Hematopoietic multipotent progenitor cell treated with erythropoietin and hydrocortisone succinate and interleukin-3 and kit ligand, for 4 days (in vitro differentiated cells): ENCODE results near the gene TECPR1.
A peak's percentile ranks its signal among the peaks of the same experiment; 100 is the strongest.
"Not testable (repeated sequence)": the region's sequence is repeated elsewhere in the genome, so short reads cannot be mapped to it uniquely, and the experiment has no call there.

Experiments
- DNase-seq: peaks from one replicate; pipeline ENCODE4 v3.0.0-alpha.2; 2015

Gene TECPR1

GRCh38 chr7:98225913-98226614 is 26.0 kb downstream of the TECPR1 start:
- DNase-seq: no peak

GRCh38 chr7:98224701-98225181 is 27.3 kb downstream of the TECPR1 start:
- DNase-seq: no peak

- no peak for DNase-seq
Measured at GRCh38 chr7:98223898-98224700, 27.9 kb downstream of the TECPR1 start.

GRCh38 chr7:98223351-98223897 is 28.6 kb downstream of the TECPR1 start:
- DNase-seq: no peak

- no peak for DNase-seq
Measured at GRCh38 chr7:98222533-98223195, 29.4 kb downstream of the TECPR1 start.

GRCh38 chr7:98221611-98222532 is 30.2 kb downstream of the TECPR1 start:
- no peak for DNase-seq

- DNase-seq: not testable (repeated sequence)
Measured at GRCh38 chr7:98219382-98219781, 32.6 kb downstream of the TECPR1 start.

- peak; percentile 86 for DNase-seq
Measured at GRCh38 chr7:98217623-98218582, 34.1 kb downstream of the TECPR1 start.

GRCh38 chr7:98216941-98217622 is 35.0 kb downstream of the TECPR1 start:
- DNase-seq: no peak

GRCh38 chr7:98215561-98216495 is 36.2 kb downstream of the TECPR1 start:
- DNase-seq: no peak

GRCh38 chr7:98214811-98215321 is 37.2 kb downstream of the TECPR1 start:
- DNase-seq: no peak

- no peak for DNase-seq
Measured at GRCh38 chr7:98213888-98214810, 37.9 kb downstream of the TECPR1 start.

- DNase-seq: no peak
Measured at GRCh38 chr7:98213296-98213887, 38.6 kb downstream of the TECPR1 start.

- DNase-seq: no peak
Measured at GRCh38 chr7:98212532-98213041, 39.4 kb downstream of the TECPR1 start.

- no peak for DNase-seq
Measured at GRCh38 chr7:98211676-98212531, 40.1 kb downstream of the TECPR1 start.

GRCh38 chr7:98211221-98211675 is 40.8 kb downstream of the TECPR1 start, which contains the start of gene BHLHA15:
Gene BHLHA15, plus strand, starts transcription at chr7:98211439. Its CDS starts 871 bp downstream, at chr7:98212310.
- DNase-seq: peak; percentile 33
